Pancreas (tissue), 10 donors: ENCODE measurements around the gene MYCBPAP. TPM values are rescaled to one million over a fixed set of nuclear protein-coding genes. Genes with fewer than 3 reads are reported as not detected.

Experiments used
- ATAC-seq, 4 donors: fragments of 200-7000 bp; cut with Tn5 transposase; one replicate each; pipeline versions ENCODE4 v1.8.0 to v1.9.1; 2020; ENCODE audit warnings: mild to moderate bottlenecking in 4 of 4, moderate library complexity in 4 of 4
- DNase-seq, 6 donors: peaks; one replicate each; pipeline ENCODE4 v3.0.0-alpha.2; 2020
- FAIRE-seq: peaks from 2 replicates; lab custom pipeline; 2012; peaks lifted over from hg19 to GRCh38; lab: Jason Lieb, UNC
- H3K27ac ChIP-seq, 4 donors: fragments of 200-600 bp; sonication (generic); 1 replicate in 3 of 4; 2 replicates in 1 of 4; pipeline versions ENCODE4 v1.5.0 to v1.8.0; 2020
- H3K27me3 ChIP-seq, 4 donors: fragments of 200-600 bp; one replicate each; pipeline ENCODE4 v1.8.0; 2021
- H3K36me3 ChIP-seq, 3 donors: fragments of 200-600 bp; sonication (generic) in 1 of 3; one replicate each; pipeline versions ENCODE4 v1.5.0 to v1.8.0; 2020 to 2021
- H3K4me1 ChIP-seq, 3 donors: fragments of 200-600 bp; one replicate each; pipeline ENCODE4 v1.8.0; 2021
- H3K4me3 ChIP-seq, 4 donors: fragments of 200-600 bp; sonication (generic) in 2 of 4; one replicate each; pipeline versions ENCODE4 v1.5.0 to v1.8.0; 2020 to 2021
- H3K9me3 ChIP-seq, 4 donors: fragments of 200-600 bp; one replicate each; pipeline ENCODE4 v1.8.0; 2021
- CTCF ChIP-seq, 4 donors: fragments of 200-600 bp; sonication (generic) in 3 of 4; IDR thresholded peaks; one replicate each; pipeline versions ENCODE4 v1.5.0 to v1.8.0; 2021; ENCODE audit warnings: antibody characterized with exemption in 4 of 4
- WGBS, 2 donors: extraction: QIAGEN DNeasy Blood & Tissue Kit; methylation state at CpG; one replicate each; pipeline ENCODE4 v1.1.7; 2013; 5-methylcytosine and 5-hydroxymethylcytosine counted together
- intact Hi-C, 3 donors: fragments of 100-400 bp; cut with DNase I; formaldehyde crosslinking; loops; one replicate each; pipeline versions ENCODE4 v1.11.1 to v1.14.2; 2022
- polyA plus RNA-seq, 2 donors: library from polyadenylated mRNA; stranded (reverse); fragments of 200-250 nt; gene quantifications; one replicate each; pipeline ENCODE4 v1.2.3, GENCODE V29; 2013
- total RNA-seq, 6 donors: library from RNA; stranded (reverse); fragmentation: NEBNext Ultra II Directional in 4 of 6; extraction: Animal tissue kit (Norgen Biotek cat#: 25700) in 4 of 6; gene quantifications; one replicate each; pipeline versions ENCODE4 v1.2.1 to v1.2.4, GENCODE V29; 2021 to 2023
- donor health status: healthy with polysubstance abuse.
- donor health status: DM: no; HTN: no; CAD: no; lungs with moderate emphysema.
- donor health status: DM: no; HTN: no; CAD: no.
- donor health status: control.
- donor health status: control.
- donor health status: Bipolar disorder and iron deficiency.
- donor health status: DM: yes; HTN: yes; CAD: no.
- donor health status: DM: no; HTN: no; CAD: no.
- donor health status: DM: no; HTN: no; CAD: no.
- donor health status: DM: yes; HTN: yes; CAD: no.

Gene MYCBPAP
- total and polyA plus RNA-seq, 8 donors: 0.43 to 1.7 (median 1.0) TPM

- no peaks in the 10 kb centered on the region for H3K9me3 ChIP-seq
- DNase-seq (peak in 1 of 6 donors; percentile 48), FAIRE-seq (no peak), ATAC-seq (no peak)
- intact Hi-C loops: loop anchor here in 2 of 3 donors (5.0 to 10.0 kb wide), 6 partner anchors 72 to 297 kb away; no protein-coding TSS in a partner anchor
- peaks cover 0 to 4% (median 0%) of the 10 kb centered on the region in 3 donors for H3K4me1 ChIP-seq
- H3K36me3 ChIP-seq: peaks cover 0 to 4% (median 0%) of the 10 kb centered on the region in 3 donors
- no peak overlapping the region for H3K27ac ChIP-seq
- no peaks in the 10 kb centered on the region for H3K27me3 ChIP-seq
- WGBS, 2 donors: 92 to 94% methylated on average over 11 of the region's 11 CpGs
- TF ChIP-seq CTCF (IDR thresholded peaks at IDR 0.05): no peak
- H3K4me3 ChIP-seq: no peak overlapping the region
These were observed 41.7 kb downstream of the MYCBPAP start for GRCh38 chr17:50549969-50550368.

- Histone ChIP-seq H3K27me3 (no peaks in the 10 kb centered on the region), H3K27ac (no peak overlapping the region), H3K36me3 (peaks cover 0 to 9% (median 0%) of the 10 kb centered on the region in 3 donors), H3K9me3 (no peaks in the 10 kb centered on the region), H3K4me1 (peaks cover 0 to 4% (median 0%) of the 10 kb centered on the region in 3 donors), H3K4me3 (no peak overlapping the region)
- intact Hi-C loops: loop anchor here in 1 of 3 donors (5.0 kb wide), 2 partner anchors 76 to 296 kb away; no protein-coding TSS in a partner anchor
- ATAC-seq (peak; percentile 28 to 76 (median 72)), DNase-seq (peak; percentile 60 to 91 (median 77)), FAIRE-seq (no peak)
- 49 to 60% methylated on average over 30 to 32 of the region's 32 CpGs for WGBS, 2 donors
- TF ChIP-seq CTCF (IDR thresholded peaks at IDR 0.05): peak; percentile 55 to 71 (median 64)
These were observed 42.6 kb downstream of the MYCBPAP start for GRCh38 chr17:50550661-50551432.

- intact Hi-C loops: loop anchor here in 1 of 3 donors (5.0 kb wide), 2 partner anchors 76 to 296 kb away; no protein-coding TSS in a partner anchor
- DNase-seq: peak in 1 of 6 donors; percentile 70
- no peak for ATAC-seq
- H3K4me1 ChIP-seq: peaks cover 0 to 3% (median 0%) of the 10 kb centered on the region in 3 donors
- peaks cover 0 to 10% (median 0%) of the 10 kb centered on the region in 3 donors for H3K36me3 ChIP-seq
- H3K9me3 ChIP-seq: no peaks in the 10 kb centered on the region
- no peak for FAIRE-seq
- WGBS, 2 donors: 91% methylated on average over 8 of the region's 8 CpGs
- TF ChIP-seq CTCF (IDR thresholded peaks at IDR 0.05): no peak
- no peak overlapping the region for H3K27ac ChIP-seq
- no peak overlapping the region for H3K4me3 ChIP-seq
- no peaks in the 10 kb centered on the region for H3K27me3 ChIP-seq
These were observed 43.2 kb downstream of the MYCBPAP start for GRCh38 chr17:50551433-50551815.

GRCh38 chr17:50551884-50552283 is 43.6 kb downstream of the MYCBPAP start:
- 93 to 94% methylated on average over 11 to 12 of the region's 12 CpGs for WGBS, 2 donors
- no peaks in the 10 kb centered on the region for H3K9me3 ChIP-seq
- ATAC-seq (no peak), DNase-seq (peak in 1 of 6 donors; percentile 65), FAIRE-seq (no peak)
- H3K4me3 ChIP-seq: no peak overlapping the region
- H3K27me3 ChIP-seq: no peaks in the 10 kb centered on the region
- no peaks in the 10 kb centered on the region for H3K4me1 ChIP-seq
- no peak for TF ChIP-seq CTCF (IDR thresholded peaks at IDR 0.05)
- no peak overlapping the region for H3K27ac ChIP-seq
- peaks cover 0 to 10% (median 0%) of the 10 kb centered on the region in 3 donors for H3K36me3 ChIP-seq
- intact Hi-C loops: loop anchor here in 1 of 3 donors (5.0 kb wide), 2 partner anchors 75 to 295 kb away; no protein-coding TSS in a partner anchor
